Right atrium auricular region (tissue), 2 donors: Measurements from ENCODE around the gene UTY. TPM values are rescaled to one million over a fixed set of nuclear protein-coding genes. Genes with fewer than 3 reads are reported as not detected.

Experiments used
- DNase-seq: peaks from one replicate; pipeline ENCODE4 v3.0.0-alpha.2; 2019; ENCODE audit warnings: low spot score
- H3K27ac ChIP-seq, 2 donors: fragments of 200-600 bp; sonication (generic); 1 replicate in 1 of 2; 2 replicates in 1 of 2; pipeline ENCODE4 v1.5.1; 2016 to 2019
- H3K27me3 ChIP-seq, 2 donors: fragments of 200-600 bp; sonication (generic); one replicate each; pipeline versions ENCODE4 v1.5.1 to v1.6.0; 2017 to 2019
- H3K36me3 ChIP-seq: fragments of 200-600 bp; sonication (generic); one replicate; pipeline ENCODE4 v1.5.1; 2016
- H3K4me1 ChIP-seq, 2 donors: fragments of 200-600 bp; sonication (generic); one replicate each; pipeline versions ENCODE4 v1.5.1 to v1.6.0; 2017 to 2019
- H3K4me3 ChIP-seq, 2 donors: fragments of 200-600 bp; sonication (generic); 1 replicate in 1 of 2; 2 replicates in 1 of 2; pipeline ENCODE4 v1.5.1; 2017 to 2019; ENCODE audit warnings: mild to moderate bottlenecking in 1 of 2, moderate library complexity in 1 of 2
- H3K9me3 ChIP-seq, 2 donors: fragments of 200-600 bp; sonication (generic); one replicate each; pipeline ENCODE4 v1.5.1; 2019
- CTCF ChIP-seq, 2 donors: fragments of 200-600 bp; sonication (generic); IDR thresholded peaks; one replicate each; pipeline ENCODE4 v1.5.1; 2019; ENCODE audit warnings: antibody characterized with exemption in 2 of 2
- total RNA-seq, 2 donors: library from RNA; depleted of rRNA; stranded (reverse); fragments of >200 nt; gene quantifications; one replicate each; pipeline ENCODE4 v1.1.0, GENCODE V29; 2016

The UTY gene
- total RNA-seq, 2 donors from 2014 or later = not detected

- Histone ChIP-seq H3K4me3 (no peak overlapping the region), H3K4me1 (no peaks in the 10 kb centered on the region), H3K27me3 (no peaks in the 10 kb centered on the region), H3K9me3 (no peaks in the 10 kb centered on the region), H3K36me3 (no peaks in the 10 kb centered on the region), H3K27ac (no peak overlapping the region)
- no peak for TF ChIP-seq CTCF (IDR thresholded peaks at IDR 0.05)
- DNase-seq = no peak
Observed at GRCh38 chrY:13432293-13433025, 47.4 kb downstream of the UTY start.

DNA sequence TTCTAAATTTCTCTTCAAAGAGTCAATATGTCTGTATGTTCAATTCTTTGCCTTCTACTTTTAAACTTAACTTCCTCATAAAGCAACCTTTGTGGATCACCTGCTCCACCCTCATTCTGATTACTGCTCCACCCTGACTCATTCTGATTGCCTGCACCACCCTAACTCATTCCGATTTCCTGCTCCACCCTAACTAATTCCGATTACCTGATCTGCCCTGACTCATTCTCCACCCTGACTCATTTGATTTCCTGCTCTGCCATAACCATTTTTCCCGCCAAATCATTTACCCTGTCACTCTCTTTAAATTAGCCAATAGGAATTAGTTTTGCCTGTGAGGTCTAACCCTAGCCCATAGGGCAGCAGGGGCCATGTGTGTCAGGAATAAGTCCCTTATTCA, 50.3 kb downstream of the UTY start:
- TF ChIP-seq CTCF (IDR thresholded peaks at IDR 0.05) = no peak
- Histone ChIP-seq H3K9me3 (no peaks in the 10 kb centered on the region), H3K4me1 (no peaks in the 10 kb centered on the region)

DNA sequence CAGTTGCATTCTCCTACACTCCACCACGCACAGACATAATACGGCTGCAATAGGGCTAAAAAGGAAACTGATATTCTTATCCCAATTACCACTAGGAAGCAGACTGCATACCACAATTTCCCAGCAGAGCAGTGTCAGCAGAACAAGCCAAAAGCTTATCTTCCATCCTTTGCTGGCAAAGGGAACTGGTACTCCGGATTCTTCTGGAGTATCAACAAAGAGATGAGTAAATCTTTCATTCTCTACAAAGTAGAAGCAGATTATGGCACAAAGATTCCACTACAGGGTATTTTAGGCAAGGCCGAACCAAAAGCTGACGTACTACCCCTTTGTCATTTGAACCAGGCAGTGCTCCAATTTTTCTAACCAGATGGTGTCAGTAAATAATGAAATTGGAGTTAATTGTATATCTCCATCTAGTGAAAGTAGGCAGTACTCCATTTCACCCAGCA, 56.5 kb downstream of the UTY start:
- H3K27ac ChIP-seq = no peak overlapping the region
- no peak for TF ChIP-seq CTCF (IDR thresholded peaks at IDR 0.05)
- H3K36me3 ChIP-seq = no peaks in the 10 kb centered on the region
- H3K27me3 ChIP-seq = no peaks in the 10 kb centered on the region
- no peak overlapping the region for H3K4me3 ChIP-seq
- H3K9me3 ChIP-seq = no peaks in the 10 kb centered on the region
- DNase-seq = no peak
- no peaks in the 10 kb centered on the region for H3K4me1 ChIP-seq

More for the DNA sequence above, 50.3 kb downstream of the UTY start:
- Histone ChIP-seq H3K36me3 (no peaks in the 10 kb centered on the region), H3K27ac (no peak overlapping the region), H3K27me3 (no peaks in the 10 kb centered on the region), H3K4me3 (no peak overlapping the region)
- no peak for DNase-seq

DNA sequence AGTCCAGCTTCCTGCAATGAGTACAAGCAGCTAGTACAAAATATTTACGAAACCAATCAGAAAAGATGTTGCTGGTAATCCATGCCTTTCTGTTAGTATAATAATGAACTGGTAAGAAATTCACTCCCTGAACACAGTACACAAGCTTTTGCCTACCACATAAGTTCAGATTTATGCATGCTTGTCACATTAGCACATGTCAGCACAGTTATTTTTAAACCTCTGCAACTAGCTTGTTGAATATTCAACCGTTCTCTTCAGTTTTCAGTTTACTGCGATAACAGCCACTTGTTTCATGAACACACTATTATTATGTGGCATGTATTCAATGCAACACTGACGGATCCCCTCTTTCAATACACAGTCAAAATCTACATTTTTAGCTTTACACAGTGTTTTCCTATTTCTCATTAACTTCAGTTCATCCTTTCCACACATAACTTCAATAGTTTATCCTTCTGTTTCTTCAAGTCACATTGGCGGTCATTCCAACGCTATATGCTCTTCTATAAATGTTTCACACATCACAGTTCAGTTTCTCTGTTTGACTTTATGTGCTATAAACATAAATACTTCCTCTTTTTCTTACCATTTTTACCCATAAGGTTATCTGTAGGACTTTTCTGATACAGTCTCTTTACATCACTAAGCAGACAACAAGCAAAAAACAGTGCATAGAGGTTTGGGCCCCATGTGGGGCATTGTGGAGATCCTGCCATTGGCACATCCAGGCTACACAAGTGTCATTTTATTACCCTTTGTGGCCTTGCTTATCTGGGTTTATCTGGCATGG, 62.8 kb downstream of the UTY start:
- Histone ChIP-seq H3K27ac (no peak overlapping the region), H3K4me1 (no peaks in the 10 kb centered on the region), H3K27me3 (no peaks in the 10 kb centered on the region), H3K4me3 (no peak overlapping the region), H3K9me3 (no peaks in the 10 kb centered on the region), H3K36me3 (no peaks in the 10 kb centered on the region)
- no peak for TF ChIP-seq CTCF (IDR thresholded peaks at IDR 0.05)
- no peak for DNase-seq

DNA sequence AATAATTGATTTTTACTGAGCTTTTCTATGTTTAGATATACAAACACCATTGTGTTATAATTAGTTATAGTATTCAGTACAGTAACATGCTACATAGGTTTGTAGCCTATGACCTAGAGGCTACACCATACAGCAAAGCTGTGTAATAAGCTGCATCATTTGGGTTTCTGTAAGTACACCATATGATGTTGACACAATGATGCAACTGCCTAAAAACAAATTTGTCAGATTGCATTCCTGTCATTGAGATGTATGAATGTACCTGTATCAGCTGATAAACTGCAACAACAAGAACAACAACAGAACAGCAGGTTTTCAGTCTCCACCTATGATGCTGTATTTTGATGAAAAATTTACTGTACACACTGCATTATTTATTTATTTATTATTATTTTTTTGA, 64.3 kb downstream of the UTY start:
- Histone ChIP-seq H3K4me3 (no peak overlapping the region), H3K9me3 (no peaks in the 10 kb centered on the region), H3K27me3 (no peaks in the 10 kb centered on the region), H3K4me1 (no peaks in the 10 kb centered on the region), H3K27ac (no peak overlapping the region), H3K36me3 (no peaks in the 10 kb centered on the region)
- no peak for DNase-seq
- TF ChIP-seq CTCF (IDR thresholded peaks at IDR 0.05) = no peak
